ENCODE results near the gene APBB2. TPM values are rescaled to one million over a fixed set of nuclear protein-coding genes. Genes with fewer than 3 reads are reported as not detected.

APBB2 gene
- total RNA-seq, 1 donor from 2014 or later: 138 TPM

GRCh38 chr4:41215969-41216293, 1.6 kb upstream of the APBB2 start:
- no peak for DNase-seq (ENCODE audit: low read depth, low spot score)

DNA sequence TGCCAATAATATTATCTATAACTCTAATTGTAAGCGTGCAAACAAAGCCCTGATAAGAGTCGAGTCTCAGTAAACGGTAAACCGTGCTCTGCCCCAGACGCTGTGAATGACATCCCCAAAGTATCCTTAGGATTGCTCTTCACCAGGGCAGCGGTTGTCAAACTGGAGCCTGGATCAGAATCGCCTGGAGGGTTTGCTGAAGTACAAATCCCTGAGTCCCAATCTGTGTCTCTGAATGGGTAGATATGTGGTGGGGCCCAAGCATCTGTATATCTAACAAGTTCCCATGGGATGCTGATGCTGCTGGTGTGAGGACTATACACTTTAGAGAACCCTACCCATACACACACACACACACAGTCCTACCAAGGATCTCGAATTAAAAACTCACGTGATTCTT, 813 bp upstream of the APBB2 start:
- no peak for DNase-seq (ENCODE audit: low read depth, low spot score)

DNA sequence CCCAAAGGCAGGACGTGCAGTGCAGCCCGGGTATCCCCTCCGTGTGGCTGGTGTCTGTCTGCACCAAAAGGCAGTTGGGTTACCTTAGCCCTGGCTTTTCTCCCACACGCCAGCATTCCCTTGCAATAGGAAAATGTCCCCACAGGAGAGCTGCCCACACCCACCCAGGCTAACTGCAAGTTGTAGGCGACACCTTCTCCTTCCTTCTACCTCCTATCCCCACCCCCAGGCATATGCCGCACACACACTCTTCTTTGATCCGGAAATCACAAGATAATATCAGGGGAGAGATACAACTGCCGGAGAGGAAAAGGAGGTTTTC, 444 bp upstream of the APBB2 start:
- DNase-seq (ENCODE audit: low read depth, low spot score): no peak

DNA sequence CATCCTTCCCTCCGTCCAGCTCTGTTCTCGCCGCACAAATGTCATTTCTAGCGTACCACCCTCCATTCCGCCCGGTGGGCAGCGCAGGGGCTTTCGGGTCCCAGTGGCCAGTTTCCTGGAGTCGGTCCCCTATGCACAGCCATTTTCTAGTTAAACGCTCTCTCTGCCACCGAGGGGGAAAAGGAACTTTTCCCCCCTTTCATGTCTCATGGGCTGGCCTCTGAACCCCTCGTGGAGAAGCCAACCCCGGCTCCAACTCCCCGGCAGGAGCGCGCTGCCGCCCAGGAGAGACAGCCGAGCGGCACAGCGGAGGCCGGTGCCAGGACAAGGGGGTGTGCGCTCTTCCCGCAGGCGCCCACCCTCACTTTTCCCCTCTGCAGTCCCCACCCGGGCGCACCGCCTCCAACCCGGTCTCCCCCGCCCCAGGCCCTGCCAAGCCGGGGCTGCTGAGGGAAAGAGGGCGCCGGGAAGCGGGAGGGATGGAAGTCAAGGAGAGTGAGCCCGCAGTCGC, 662 bp downstream of the APBB2 start:
- no peak for DNase-seq (ENCODE audit: low read depth, low spot score)

DNA sequence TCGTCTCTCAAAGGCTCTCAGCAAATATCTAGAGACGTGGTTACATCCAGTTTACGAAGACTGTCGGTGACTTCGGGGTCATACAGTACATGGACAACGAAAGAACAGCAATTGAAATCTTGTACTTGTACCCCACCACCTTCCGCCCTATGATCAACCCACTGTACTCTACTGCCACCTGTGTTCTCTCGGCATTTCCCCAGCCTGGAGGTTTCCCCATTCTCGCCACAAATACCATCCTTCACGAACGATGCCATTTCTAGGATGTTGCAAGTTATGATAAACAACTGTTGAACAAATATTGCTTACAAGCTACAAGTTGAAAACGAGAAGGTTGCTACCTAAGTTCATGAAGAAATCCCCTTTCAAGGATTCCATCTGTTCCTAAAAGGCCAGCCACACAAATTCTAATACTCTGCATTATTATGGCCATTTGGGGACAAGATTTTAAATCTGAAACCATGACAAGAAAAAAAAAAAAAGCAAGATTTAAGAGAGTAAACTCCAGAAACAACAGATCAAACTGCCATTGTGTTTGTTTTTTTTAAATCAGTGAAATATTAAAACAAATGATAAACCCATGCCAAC, 1.6 kb downstream of the APBB2 start:
- DNase-seq (ENCODE audit: low read depth, low spot score): peak; percentile 68

DNA sequence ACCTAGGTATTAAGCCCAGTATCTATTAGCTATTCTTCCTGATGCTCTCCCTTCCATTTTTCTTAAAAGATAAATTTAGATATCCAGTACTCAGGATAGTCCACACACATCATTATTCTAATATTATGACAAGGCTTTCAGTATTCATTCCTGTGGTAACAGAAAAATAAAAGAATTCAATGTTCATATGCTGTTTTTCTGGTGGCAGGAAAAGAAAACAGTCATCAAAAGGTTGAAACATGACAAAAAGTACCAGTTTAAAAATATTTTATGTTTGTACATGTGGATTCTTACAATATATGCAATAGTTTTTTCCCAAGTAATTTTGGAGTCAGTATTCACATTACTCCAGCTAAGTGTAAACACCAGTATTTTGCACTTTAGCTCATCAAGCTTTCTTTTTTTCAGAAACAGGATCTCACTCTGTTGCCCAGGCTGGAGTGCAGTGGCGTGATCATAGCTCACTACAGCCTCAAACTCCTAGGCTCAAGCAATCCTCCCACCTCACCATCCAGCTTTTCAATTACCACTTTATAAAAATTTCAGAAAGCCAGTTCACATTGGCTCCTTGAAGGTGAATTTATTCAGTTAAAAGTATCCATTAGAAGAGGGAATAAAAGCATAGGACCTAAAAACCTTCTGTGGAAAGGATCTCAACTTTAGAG, 2.3 kb downstream of the APBB2 start:
- DNase-seq (ENCODE audit: low read depth, low spot score): no peak

DNA sequence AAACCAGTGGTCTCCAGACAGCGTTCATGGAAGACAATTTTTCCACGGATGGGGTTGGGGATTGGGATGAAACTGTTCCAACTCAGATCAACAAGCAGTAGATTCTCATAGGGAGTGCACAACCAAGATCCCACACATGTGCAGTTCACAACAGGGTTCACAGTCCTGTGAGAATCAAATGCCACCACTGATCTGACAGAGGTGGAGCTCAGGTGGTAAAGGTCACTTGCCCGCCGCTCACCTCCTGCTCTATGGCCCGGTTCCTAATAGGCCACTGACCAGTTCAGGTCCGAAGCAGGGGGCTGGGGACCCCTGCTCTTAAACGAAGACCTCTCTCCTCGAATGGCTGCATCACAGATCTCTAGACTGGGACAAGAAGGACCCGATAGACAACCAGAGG, 4.4 kb downstream of the APBB2 start:
- DNase-seq (ENCODE audit: low read depth, low spot score): no peak

GRCh38 chr4:41209187-41209586, 5.2 kb downstream of the APBB2 start:
- no peak for DNase-seq (ENCODE audit: low read depth, low spot score)

DNA sequence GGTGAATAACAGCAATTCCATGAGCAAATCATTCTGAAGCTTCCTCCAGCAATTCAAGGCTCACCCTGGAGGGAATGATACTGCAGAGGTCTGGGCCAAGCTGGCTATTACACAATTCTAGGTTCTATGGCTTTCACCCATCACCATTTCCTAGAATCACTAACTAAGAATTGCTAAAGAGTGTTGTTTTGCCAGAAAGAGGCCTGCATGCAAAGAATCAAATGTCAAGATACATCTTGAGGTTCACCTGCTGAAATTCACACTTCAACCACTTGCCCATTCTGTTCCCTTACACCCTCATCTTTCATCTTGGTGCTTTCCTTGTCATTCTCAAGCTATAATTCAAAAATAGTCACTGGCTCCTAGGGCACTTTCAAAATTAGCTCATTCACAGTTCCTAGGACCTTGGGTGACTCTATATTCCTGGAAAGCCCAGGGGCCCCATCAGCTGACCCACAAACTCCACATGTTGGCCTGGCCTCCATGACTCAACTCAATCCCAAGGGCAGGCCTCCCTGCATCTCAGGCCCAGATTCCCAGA, 7.0 kb downstream of the APBB2 start:
- no peak for DNase-seq (ENCODE audit: low read depth, low spot score)

DNA sequence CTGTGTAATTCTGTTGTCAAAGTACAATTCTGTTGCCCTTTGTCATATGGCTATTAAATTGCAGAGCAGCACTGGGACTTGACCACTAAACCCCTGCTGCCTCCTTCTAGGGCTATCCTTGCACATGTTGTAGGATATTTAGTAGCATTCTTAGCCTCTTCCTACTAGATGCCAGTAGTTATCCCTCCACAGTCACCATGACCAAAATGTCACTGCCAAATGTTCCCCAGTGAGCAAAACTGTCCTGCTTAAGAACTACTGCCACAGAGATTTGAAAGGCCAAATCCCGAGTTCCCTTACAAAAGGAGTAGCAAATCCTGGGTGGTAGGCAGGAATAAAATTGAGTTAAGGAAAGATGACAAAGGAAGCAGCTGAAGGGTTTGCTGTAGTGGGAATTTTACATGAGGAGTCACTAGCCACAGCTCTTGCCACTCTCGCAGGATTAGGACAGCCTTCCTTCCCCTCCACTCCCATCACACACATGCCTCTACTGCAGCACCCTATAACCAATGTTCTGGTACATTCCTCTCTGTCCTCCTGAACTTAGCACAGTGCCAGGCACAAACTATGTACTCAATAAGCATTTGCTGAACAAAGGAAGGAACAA, 8.4 kb downstream of the APBB2 start:
- no peak for DNase-seq (ENCODE audit: low read depth, low spot score)

- DNase-seq (ENCODE audit: low read depth, low spot score): no peak
Observed at GRCh38 chr4:41205130-41205529, 9.2 kb downstream of the APBB2 start.

- DNase-seq (ENCODE audit: low read depth, low spot score): peak; percentile 77
Observed at GRCh38 chr4:41204400-41204978, 9.9 kb downstream of the APBB2 start.

DNA sequence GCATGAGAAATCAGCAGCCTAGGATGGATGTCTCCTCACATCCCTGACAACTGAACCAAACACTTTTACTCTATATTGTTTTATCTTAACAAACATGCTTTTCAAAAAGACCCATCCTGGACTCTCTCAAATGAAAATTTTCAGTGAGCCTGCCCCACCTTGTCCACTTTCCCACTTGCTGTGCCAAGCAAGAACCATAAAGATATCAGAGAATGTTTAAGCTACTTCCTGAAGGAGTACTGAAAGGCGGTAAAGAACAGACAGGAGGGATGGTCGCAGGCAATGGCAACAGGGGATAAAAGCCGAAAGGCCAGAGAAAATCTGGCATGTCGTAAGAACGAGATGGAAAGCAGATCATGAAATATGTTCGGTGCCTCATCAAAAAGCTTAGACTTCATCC, 10.5 kb downstream of the APBB2 start:
- DNase-seq (ENCODE audit: low read depth, low spot score): no peak

DNA sequence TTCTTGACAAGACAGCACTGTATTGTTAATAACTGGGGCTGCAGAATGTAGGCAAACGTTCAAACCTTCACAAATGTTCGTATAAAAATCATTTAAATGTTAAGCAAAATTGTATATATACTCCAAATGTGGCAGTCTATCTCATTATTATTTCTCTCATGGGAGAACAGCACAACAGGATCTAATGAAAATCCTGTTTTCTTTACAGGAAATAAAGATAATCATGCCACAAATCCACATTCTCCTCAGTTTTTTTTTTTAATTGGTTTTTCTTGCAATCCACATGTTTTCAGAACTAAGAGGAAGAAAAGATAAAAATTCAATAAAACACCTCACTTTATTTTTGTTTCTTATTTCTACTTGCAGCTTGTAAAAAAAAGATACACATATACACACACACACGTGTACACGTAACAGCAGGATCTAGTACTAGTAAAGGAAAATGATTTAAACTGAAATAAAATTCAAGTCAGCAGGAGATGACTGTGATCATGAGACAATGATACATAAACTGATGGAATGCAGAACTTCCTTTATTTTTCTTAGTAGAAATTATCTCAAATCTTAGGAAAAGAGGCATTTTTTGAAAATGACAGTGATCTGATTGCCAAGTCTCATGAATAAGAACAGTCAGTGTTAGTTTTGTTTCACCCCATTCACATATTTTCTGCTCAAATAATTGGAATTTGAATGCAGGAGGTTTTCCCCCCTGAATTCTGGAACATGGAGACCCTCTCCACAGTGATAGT, 11.3 kb downstream of the APBB2 start:
- peak; percentile 56 for DNase-seq (ENCODE audit: low read depth, low spot score)

DNA sequence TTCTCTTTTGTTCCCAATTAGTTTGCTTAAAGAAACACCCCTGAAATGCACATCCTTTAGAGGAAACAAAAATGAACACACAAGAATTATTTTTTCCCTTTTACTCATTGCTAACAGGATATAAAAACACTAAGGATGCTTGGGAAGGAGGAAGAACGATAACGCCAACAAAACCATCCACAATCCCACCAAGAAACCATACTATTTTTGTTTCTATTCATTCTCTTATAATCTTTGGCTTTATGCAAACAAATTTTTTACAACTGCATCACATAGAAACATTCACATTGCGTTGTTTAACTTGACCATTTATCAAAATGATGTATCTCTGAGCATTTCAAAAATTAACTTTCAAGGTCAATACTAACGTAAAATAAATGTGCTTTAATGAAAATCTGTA, 12.0 kb downstream of the APBB2 start:
- DNase-seq (ENCODE audit: low read depth, low spot score): no peak

DNA sequence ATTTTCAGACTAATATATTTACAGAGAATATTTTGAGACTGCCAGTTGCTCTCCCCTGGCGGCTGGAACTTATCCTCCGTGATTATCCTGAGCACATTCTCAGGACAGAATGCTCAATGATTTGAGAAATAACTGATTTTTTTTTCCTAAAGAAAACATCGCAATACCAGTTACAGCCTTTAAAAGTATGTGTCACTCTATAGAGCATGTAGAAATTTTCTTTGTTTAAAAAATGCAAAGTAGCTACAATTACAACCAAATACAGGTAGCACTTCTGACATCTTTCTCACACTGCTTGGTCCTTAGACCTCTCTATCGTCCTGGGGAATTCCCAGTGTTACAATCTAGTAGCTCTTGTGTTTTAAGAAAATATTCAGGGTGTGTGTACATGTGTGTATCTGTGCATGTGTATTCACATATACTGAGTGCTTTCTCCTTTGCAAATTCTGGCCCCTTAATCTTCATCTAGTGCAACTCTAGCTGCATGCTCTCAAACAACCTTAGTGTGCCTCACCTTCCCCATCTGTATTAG, 13.8 kb downstream of the APBB2 start:
- no peak for DNase-seq (ENCODE audit: low read depth, low spot score)

DNA sequence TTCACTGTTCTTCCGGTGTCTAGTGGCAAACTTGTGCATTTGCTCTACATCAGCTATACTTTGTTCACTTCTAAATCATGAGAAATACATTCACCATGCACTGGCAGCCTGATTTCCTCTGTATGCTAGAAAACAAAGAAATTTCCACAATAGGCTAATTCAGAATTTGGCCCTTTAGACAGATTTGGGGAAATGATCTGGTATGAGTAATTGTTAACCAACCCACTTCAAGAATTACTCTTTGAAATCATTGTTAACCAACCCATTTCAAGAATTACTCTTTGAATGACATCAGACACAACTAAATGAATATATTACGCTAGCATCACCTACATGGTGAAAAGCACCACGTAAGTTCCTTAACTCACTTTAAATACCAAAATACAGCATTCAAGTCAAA, 14.6 kb downstream of the APBB2 start:
- no peak for DNase-seq (ENCODE audit: low read depth, low spot score)

GRCh38 chr4:41197996-41198395, 16.3 kb downstream of the APBB2 start:
- DNase-seq (ENCODE audit: low read depth, low spot score): no peak

DNA sequence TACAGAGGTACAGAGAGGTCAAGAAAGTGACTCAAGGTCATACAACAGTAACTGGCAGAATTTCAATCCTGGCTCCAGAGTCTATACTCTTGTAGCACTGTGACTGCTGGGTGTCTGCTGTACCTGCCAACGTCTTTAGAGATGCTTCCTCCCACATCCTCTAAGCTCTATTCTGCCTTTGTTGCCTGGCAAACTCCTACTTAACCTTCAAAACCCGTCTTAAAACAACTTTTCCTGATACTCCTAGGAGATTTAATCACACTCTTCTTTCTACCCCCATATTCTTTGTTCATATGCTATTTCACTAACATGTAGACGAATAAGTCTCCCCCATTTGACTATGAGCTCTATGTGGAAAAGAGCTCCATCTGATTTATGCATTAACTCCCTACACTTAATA, 16.8 kb downstream of the APBB2 start:
- no peak for DNase-seq (ENCODE audit: low read depth, low spot score)

DNA sequence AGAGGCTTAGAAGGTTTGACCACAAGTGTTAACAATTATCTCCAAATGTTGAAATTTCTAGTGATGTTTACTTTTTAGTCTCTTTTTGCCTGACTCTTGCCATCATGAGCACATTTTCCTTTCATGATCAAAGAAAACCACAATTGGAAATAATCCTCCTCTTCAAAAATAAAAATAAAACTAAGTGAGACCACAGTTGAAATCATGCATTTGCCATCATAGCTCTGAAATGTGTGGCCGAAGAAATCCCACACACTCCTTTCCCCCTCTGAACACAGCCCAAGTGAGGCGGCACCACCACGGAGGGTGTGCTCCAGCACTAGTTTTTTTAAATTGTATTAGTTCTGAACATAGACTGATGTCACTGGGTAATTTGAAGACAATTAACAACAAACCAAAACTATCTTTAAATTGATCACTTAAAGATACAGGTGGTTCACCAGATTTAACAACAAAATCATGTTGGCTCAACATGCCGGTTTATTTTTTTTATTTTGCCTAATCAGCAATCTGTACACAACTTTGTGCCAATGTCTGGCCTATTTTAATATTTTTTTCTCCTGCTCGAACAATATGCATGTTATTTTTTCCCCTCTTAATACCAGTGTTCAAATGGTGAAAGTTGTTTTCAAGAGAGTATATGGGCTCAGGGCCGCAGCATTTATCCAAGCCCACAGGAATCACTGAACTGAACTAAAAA, 17.6 kb downstream of the APBB2 start:
- DNase-seq (ENCODE audit: low read depth, low spot score): no peak

GRCh38 chr4:41192136-41192535, 22.2 kb downstream of the APBB2 start:
- peak; percentile 78 for DNase-seq (ENCODE audit: low read depth, low spot score)

Measured in pulmonary artery endothelial cell (primary cell).